Prostate gland (tissue), 2 donors: ENCODE results near the gene PSG2.
"Not testable (repeated sequence)": the region's sequence is repeated elsewhere in the genome, so short reads cannot be mapped to it uniquely, and the experiment has no call there.

Source experiments
- POLR2A ChIP-seq: fragments of 450-650 bp; IDR thresholded peaks from one replicate; pipeline ENCODE4 v1.6.1; 2016; ENCODE audit warnings: antibody characterized with exemption, mild to moderate bottlenecking
- POLR2AphosphoS5 ChIP-seq: sonication (generic); formaldehyde crosslinking; IDR thresholded peaks from one replicate; pipeline ENCODE4 v1.6.1; 2017; ENCODE audit warnings: antibody characterized with exemption
- TF ChIP-seq, protein P1 (sequence below), 4 experiments: fragments of 200-600 bp in 2 of 4; fragments of 450-650 bp in 2 of 4; sonication (generic) in 2 of 4; IDR thresholded peaks; 1 replicate in 3 of 4; 2 replicates in 1 of 4; pipeline ENCODE4 v1.5.1; 2016 to 2019; ENCODE audit warnings: antibody characterized with exemption in 4 of 4, mild to moderate bottlenecking in 2 of 4, moderate library complexity in 2 of 4

DNA sequence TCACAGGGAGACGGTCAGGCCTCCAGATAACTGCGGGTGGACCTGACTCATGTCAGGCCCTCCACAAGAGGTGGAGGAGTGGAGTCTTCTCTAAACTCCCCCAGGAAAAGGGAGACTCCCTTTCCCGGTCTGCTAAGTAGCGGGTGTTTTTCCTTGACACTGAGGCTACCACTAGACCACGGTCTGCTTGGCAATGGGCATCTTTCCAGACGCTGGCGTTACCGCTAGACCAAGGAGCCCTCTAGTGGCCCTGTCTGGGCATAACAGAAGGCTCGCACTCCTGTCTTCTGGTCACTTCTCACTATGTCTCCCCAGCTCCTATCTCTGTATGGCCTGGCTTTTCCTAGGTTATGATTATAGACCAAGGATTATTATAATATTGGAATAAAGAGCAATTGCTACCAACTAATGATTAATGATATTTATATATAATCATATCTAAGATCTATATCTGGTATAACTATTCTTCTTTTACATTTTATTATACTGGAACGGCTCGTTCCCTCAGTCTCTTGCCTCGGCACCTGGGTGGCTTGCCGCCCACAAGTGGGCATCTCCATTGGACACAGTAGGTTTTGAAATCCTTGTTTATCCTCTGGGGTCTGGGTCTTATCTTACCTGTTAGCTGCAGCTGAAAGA is 5.3 kb upstream of the PSG2 start:
- TF ChIP-seq, protein P1, sequence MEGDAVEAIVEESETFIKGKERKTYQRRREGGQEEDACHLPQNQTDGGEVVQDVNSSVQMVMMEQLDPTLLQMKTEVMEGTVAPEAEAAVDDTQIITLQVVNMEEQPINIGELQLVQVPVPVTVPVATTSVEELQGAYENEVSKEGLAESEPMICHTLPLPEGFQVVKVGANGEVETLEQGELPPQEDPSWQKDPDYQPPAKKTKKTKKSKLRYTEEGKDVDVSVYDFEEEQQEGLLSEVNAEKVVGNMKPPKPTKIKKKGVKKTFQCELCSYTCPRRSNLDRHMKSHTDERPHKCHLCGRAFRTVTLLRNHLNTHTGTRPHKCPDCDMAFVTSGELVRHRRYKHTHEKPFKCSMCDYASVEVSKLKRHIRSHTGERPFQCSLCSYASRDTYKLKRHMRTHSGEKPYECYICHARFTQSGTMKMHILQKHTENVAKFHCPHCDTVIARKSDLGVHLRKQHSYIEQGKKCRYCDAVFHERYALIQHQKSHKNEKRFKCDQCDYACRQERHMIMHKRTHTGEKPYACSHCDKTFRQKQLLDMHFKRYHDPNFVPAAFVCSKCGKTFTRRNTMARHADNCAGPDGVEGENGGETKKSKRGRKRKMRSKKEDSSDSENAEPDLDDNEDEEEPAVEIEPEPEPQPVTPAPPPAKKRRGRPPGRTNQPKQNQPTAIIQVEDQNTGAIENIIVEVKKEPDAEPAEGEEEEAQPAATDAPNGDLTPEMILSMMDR (IDR thresholded peaks at IDR 0.05), result peak in 3 of 4 experiments; percentile 27 to 40 (median 29)
- not testable (repeated sequence) for TF ChIP-seq POLR2A, POLR2AphosphoS5
